GM06990 (cell line): Measurements from ENCODE around the gene CACNA1B.
A peak's percentile ranks its signal among the peaks of the same experiment; 100 is the strongest.

ENCODE experiments used
- DNase-seq: peaks from one replicate; pipeline ENCODE4 v3.0.0-alpha.2; 2011; ENCODE audit not compliant: insufficient read length; ENCODE audit errors: extremely low read depth
- H3K27me3 ChIP-seq: replicated peaks from 2 replicates; pipeline ENCODE4 v1.6.0; 2011; ENCODE audit warnings: low read length; ENCODE audit not compliant: control insufficient read depth, insufficient read depth
- H3K36me3 ChIP-seq: 2 replicates; pipeline ENCODE4 v1.5.1; 2011; ENCODE audit warnings: low read length; ENCODE audit not compliant: control insufficient read depth, insufficient read depth
- H3K4me3 ChIP-seq: replicated peaks from 2 replicates; pipeline ENCODE4 v1.5.1; 2011; ENCODE audit warnings: low read depth, mild to moderate bottlenecking, control low read depth, low read length
- TF ChIP-seq, protein P1 (sequence below): IDR thresholded peaks from 2 replicates; pipeline ENCODE4 v1.5.1; 2011; ENCODE audit warnings: low read length, control low read depth, mild to moderate bottlenecking, inconsistent platforms; ENCODE audit not compliant: insufficient read depth, poor library complexity, severe bottlenecking

Gene CACNA1B

DNA sequence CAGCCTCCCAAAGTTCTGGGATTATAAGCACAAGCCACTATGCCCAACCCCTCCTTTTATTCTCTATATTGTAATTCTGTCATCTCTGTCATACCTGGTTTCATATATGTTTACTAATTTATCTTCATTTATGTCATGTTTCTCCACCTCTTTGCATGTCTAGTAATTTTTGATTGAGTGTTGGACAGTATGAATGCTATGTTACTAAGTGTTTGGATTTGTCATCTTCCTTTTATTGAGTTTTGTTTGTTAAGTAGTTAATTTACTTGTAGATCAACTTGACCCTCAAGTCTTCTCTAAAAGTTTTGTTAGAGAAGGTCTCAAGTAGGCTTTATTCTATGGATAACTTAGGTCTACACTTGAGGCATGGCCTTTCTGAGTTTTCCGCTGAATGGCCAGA is 17.2 kb upstream of the CACNA1B start:
- Histone ChIP-seq H3K27me3 (no peaks in the 10 kb centered on the region), H3K36me3 (no peaks in the 10 kb centered on the region), H3K4me3 (no peak overlapping the region)
- TF ChIP-seq, protein P1, sequence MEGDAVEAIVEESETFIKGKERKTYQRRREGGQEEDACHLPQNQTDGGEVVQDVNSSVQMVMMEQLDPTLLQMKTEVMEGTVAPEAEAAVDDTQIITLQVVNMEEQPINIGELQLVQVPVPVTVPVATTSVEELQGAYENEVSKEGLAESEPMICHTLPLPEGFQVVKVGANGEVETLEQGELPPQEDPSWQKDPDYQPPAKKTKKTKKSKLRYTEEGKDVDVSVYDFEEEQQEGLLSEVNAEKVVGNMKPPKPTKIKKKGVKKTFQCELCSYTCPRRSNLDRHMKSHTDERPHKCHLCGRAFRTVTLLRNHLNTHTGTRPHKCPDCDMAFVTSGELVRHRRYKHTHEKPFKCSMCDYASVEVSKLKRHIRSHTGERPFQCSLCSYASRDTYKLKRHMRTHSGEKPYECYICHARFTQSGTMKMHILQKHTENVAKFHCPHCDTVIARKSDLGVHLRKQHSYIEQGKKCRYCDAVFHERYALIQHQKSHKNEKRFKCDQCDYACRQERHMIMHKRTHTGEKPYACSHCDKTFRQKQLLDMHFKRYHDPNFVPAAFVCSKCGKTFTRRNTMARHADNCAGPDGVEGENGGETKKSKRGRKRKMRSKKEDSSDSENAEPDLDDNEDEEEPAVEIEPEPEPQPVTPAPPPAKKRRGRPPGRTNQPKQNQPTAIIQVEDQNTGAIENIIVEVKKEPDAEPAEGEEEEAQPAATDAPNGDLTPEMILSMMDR = no peak
- DNase-seq = no peak

- Histone ChIP-seq H3K27me3 (no peaks in the 10 kb centered on the region), H3K4me3 (no peak overlapping the region), H3K36me3 (no peaks in the 10 kb centered on the region)
- TF ChIP-seq, protein P1 = no peak
- DNase-seq = no peak
These were observed 11.9 kb upstream of the CACNA1B start for GRCh38 chr9:137865581-137866145.

GRCh38 chr9:137866226-137867141 is 11.1 kb upstream of the CACNA1B start:
- DNase-seq = no peak
- peak overlapping the region; percentile 5 for H3K4me3 ChIP-seq
- TF ChIP-seq, protein P1 = no peak
- no peaks in the 10 kb centered on the region for H3K27me3 ChIP-seq
- H3K36me3 ChIP-seq = no peaks in the 10 kb centered on the region

GRCh38 chr9:137870432-137870831 is 7.2 kb upstream of the CACNA1B start:
- DNase-seq = no peak
- no peaks in the 10 kb centered on the region for H3K27me3 ChIP-seq
- no peaks in the 10 kb centered on the region for H3K36me3 ChIP-seq
- H3K4me3 ChIP-seq = no peak overlapping the region
- TF ChIP-seq, protein P1 = no peak

- Histone ChIP-seq H3K27me3 (no peaks in the 10 kb centered on the region), H3K4me3 (no peak overlapping the region), H3K36me3 (no peaks in the 10 kb centered on the region)
- TF ChIP-seq, protein P1 = no peak
- no peak for DNase-seq
These were observed 5.3 kb upstream of the CACNA1B start for GRCh38 chr9:137872296-137872695.
